22Rv1 (cell line): Measurements from ENCODE around the gene SMYD3.

Experiments
- H3K27ac ChIP-seq: fragments of 450-650 bp; 2 replicates; pipeline ENCODE4 v1.5.1; 2017
- ZFX ChIP-seq: fragments of 450-650 bp; IDR thresholded peaks from 2 replicates; pipeline ENCODE4 v1.6.1; 2017; ENCODE audit warnings: antibody characterized with exemption, borderline replicate concordance
- TF ChIP-seq, protein P1 (sequence below): fragments of 450-650 bp; IDR thresholded peaks from 2 replicates; pipeline ENCODE4 v1.5.1; 2017; ENCODE audit warnings: mild to moderate bottlenecking

Gene SMYD3

DNA sequence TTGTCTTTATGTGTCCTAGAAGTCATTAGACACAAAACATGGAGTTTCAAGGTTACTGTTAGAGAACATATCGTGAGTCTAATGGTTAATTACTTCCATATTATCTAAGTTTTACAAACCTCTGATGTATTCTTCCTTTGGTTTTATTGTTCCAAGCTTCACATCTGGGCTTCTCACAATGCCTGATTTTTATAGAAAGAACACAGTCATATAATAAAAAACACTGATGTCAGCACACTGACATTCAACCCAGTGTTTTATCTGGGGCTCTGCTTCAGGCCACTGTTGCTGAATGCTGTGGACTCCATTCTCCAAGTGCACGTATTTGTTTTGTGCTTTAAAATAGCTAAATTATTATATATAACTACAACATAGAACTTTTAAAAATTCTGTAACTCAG is 232.9 kb downstream of the SMYD3 start:
- TF ChIP-seq ZFX: no peak
- TF ChIP-seq, protein P1, sequence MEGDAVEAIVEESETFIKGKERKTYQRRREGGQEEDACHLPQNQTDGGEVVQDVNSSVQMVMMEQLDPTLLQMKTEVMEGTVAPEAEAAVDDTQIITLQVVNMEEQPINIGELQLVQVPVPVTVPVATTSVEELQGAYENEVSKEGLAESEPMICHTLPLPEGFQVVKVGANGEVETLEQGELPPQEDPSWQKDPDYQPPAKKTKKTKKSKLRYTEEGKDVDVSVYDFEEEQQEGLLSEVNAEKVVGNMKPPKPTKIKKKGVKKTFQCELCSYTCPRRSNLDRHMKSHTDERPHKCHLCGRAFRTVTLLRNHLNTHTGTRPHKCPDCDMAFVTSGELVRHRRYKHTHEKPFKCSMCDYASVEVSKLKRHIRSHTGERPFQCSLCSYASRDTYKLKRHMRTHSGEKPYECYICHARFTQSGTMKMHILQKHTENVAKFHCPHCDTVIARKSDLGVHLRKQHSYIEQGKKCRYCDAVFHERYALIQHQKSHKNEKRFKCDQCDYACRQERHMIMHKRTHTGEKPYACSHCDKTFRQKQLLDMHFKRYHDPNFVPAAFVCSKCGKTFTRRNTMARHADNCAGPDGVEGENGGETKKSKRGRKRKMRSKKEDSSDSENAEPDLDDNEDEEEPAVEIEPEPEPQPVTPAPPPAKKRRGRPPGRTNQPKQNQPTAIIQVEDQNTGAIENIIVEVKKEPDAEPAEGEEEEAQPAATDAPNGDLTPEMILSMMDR: no peak
- H3K27ac ChIP-seq: no peak overlapping the region

DNA sequence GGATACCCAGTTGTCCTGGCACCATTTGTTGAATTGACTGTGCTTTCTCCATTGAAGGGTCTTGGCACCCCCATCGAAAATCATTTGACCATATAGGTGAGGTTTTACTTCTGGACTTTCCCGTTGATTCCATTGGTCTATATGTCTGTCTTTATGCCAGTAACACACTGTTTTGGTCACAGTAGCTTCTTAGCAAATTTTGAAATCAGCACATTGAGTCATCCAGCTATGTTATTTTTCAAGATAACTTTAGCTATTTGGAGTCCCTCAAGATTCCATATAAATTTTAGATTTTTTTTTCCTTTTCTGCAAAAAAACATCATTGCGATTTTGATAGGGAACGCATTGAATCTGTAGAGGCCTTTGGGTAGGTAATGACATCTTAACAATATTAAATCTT is 235.6 kb downstream of the SMYD3 start:
- no peak overlapping the region for H3K27ac ChIP-seq
- TF ChIP-seq ZFX: no peak
- TF ChIP-seq, protein P1: no peak

DNA sequence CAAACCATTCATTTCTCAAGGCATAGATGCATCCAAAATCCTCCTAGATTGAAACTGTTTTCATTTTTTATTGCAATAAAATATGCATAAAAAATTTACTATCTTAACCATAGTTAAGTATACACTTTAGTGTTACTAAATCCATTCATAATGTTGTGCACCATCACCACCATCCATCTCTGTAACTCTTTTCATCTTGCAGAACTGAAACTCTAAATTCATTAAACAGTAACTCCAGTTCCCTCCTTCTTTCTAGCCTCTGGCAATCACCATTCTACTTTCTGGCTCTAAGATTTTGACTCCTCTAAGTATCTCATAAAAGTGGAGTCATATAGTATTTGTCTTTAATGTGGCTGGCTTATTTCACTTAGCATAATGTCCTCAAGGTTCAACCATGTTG is 236.8 kb downstream of the SMYD3 start:
- H3K27ac ChIP-seq: no peak overlapping the region
- TF ChIP-seq, protein P1: no peak

DNA sequence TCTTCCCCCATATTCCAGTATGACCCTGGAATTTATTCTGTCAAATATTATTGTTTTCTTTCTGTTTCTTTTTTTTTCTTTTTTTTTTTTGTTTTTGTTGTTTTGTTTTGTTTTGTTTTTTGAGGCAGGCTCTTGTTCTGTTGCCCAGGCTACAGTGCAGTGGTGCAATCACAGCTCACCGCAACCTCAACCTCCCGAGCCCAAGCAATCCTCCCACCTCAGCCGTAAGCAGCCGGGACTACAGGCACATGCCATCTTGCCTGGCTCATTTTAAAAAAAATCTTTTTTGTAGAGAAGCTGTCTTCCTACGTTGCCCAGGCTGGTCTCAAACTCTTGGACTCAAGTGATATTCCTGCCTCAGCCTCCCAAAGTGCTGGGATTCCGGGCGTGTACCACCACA is 237.6 kb downstream of the SMYD3 start:
- TF ChIP-seq, protein P1: no peak
- no peak for TF ChIP-seq ZFX
- H3K27ac ChIP-seq: no peak overlapping the region

DNA sequence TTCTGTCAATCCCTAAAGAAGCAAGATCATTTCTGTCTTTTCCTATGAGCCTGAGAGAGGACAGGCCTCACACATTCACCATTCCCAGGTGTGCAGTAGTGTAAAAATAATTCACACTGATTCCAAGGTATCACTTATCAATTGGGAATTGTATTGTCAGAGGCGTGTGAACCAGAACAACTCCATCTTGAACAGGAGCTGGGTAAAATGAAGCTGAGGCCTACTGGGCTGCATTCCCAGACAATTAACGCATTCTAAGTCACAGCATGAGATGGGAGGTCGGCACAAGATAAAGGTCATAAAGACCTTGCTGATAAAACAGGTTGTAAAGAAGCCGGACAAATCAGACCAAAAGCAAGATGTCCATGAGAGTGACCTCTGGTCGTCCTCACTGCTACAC is 239.2 kb downstream of the SMYD3 start:
- H3K27ac ChIP-seq: no peak overlapping the region
- TF ChIP-seq, protein P1: no peak
- TF ChIP-seq ZFX: no peak

DNA sequence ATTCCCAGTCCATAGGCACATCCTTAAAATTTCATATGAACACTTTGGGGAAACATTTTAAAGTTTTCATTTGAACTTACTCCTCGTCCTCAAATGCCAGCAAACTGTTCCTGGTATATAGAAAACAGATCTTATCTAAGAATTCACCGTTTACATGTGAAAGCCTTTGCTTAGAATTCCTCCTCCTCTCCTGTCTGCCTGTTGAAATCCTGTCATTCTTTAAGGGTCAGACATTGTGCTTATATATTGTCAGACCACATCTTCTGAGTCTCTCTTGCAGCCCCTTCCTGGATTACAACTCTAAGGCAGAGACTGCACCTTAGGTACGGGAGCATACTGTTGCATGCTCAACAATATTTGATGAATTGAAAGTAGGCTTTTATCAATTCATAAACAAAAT is 239.7 kb downstream of the SMYD3 start:
- TF ChIP-seq ZFX: no peak
- TF ChIP-seq, protein P1: no peak

DNA sequence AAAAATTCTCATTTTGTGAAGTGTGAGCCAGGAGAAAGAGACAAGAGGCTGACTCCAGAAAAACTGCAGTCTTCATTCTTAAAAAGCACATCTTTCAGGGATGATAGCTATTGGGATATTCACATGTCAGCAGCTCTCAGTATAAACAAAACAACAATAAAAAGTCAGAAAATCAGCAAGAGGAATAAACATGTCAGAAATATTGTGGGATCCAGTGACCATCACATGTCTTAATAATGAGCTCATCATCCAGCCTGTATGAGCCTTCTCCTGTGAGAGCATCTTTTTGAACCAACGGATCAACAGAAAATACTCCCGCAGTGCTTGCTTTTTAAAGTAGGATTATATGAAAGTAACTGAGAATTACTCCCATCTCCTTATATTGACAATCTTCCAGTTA is 241.6 kb downstream of the SMYD3 start:
- TF ChIP-seq ZFX: no peak
- TF ChIP-seq, protein P1: no peak
- H3K27ac ChIP-seq: no peak overlapping the region

More for the DNA sequence above, 239.7 kb downstream of the SMYD3 start:
- H3K27ac ChIP-seq: no peak overlapping the region
